Measurements from ENCODE around the gene HS3ST5.

Gene HS3ST5

GRCh38 chr6:114202389-114202788, 140.4 kb downstream of the HS3ST5 start:
- no peak for DNase-seq (ENCODE audit: extremely low read depth in 1 of 2, low read depth in 1 of 2)

- no peak for DNase-seq (ENCODE audit: extremely low read depth in 1 of 2, low read depth in 1 of 2)
Measured at GRCh38 chr6:114200891-114201290, 141.9 kb downstream of the HS3ST5 start.

DNA sequence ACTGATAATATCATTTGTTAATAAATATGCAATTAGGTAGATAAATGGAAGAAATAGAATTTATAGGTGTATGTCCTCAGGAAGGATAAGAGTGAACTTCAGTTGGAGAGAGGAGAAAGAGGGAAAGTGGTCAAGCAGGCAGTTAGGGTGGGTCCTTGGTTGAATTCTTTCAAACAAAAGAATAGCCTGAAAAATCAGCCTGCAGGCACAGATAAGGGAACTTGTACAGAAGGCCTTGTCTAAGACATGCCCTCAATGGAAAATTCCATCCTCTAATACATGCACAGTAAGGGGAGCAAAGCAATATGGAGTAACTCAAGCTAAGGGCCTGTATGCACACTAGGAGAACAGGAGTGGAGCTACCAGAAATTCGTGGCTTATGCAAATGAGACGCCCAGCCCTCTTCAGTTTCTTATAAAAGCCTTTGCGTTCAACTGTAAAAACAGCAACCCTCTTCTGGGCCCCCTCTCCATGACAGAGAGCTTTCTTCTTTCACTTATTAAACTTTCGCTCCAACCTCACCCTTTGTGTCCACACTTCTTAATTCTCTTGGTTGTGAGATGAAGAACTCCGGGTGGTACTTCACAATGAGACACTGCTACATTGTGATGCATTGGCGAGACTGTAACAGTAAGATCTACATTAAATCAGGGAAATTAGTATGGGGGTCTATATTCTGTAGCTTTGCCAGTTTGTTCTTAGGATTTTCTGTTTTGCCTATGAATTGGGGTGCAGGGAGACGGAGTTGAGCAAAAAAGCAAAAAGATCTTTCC, 147.0 kb downstream of the HS3ST5 start:
- DNase-seq (ENCODE audit: extremely low read depth in 1 of 2, low read depth in 1 of 2), result no peak

GRCh38 chr6:114195027-114195365, 147.8 kb downstream of the HS3ST5 start:
- DNase-seq (ENCODE audit: extremely low read depth in 1 of 2, low read depth in 1 of 2), result no peak

GRCh38 chr6:114194362-114195026, 148.3 kb downstream of the HS3ST5 start:
- no peak for DNase-seq (ENCODE audit: extremely low read depth in 1 of 2, low read depth in 1 of 2)

GRCh38 chr6:114187563-114187962, 155.3 kb downstream of the HS3ST5 start:
- no peak for DNase-seq (ENCODE audit: extremely low read depth in 1 of 2, low read depth in 1 of 2)

- no peak for DNase-seq (ENCODE audit: extremely low read depth in 1 of 2, low read depth in 1 of 2)
Measured at GRCh38 chr6:114181664-114182063, 161.2 kb downstream of the HS3ST5 start.

DNA sequence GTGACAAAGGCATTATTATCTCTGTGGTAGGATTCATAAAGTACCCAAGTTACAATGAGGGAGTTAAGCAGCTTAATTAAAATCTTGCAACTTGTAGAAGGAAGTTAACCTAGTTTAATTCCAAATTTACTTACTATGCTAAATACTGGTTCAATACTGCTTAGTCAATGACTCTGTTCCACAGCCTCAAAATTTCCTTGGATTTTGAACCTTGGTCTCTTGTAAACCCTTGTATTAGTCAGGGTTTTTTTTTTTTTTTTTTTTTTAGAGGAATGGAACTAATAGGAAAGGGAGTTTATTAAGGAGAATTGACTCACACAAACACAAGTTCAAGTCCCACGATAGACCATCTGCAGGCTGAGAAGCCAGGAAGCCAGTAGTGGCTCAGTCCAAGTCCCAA, 163.4 kb downstream of the HS3ST5 start:
- no peak for DNase-seq (ENCODE audit: extremely low read depth in 1 of 2, low read depth in 1 of 2)

- no peak for DNase-seq (ENCODE audit: extremely low read depth in 1 of 2, low read depth in 1 of 2)
Measured at GRCh38 chr6:114176726-114177125, 166.1 kb downstream of the HS3ST5 start.

DNA sequence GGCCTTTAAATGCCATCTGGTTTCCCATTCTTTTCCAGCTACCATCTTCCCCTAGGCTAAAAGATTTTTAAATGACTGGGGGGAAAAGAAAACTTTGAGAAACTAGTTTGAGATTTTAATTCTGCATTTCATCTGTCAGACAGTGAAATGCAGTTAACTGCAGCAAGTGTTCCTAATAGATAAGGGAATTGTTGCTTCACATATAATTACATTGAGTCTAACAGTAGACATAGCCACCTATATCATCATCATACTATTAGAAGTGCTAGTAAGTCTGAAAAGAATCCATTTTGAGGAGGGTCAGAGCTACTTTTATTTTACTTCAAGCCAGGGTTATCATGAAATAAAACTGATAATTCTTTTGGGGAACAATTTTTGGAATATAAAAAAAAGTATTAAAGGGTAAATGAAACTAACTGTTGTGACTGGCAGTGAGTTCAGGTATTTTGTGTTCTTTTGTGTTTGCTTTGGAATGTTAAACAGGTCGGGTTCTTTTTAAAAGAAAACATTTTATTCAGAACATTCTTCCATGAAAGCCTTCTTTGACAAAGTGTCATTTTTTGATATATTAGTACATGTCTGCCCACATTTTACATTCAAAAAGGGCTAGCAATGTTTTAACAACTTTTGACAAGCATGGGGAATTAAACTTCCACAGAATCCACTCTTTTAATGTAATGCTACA, 170.1 kb downstream of the HS3ST5 start:
- no peak for DNase-seq (ENCODE audit: extremely low read depth in 1 of 2, low read depth in 1 of 2)

DNA sequence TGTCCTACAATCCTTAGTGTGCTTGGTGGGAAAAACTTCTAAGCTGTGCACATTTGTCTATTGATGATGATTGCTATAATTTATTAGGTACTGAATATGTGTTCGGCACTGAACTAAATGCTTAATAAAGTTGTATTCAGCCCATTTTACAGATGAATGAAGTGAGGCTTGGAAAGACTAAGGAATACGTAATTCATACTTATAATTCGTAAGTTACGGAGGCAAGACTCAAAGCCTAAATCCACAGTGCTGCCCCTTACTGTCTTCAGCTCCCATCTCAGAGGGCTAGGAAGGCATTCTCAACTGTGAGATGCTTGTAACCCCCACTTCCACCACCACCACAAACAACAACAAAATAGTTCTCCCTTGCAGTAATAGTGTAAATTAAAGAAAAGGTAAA, 171.3 kb downstream of the HS3ST5 start:
- no peak for DNase-seq (ENCODE audit: extremely low read depth in 1 of 2, low read depth in 1 of 2)

GRCh38 chr6:114170958-114171387, 171.8 kb downstream of the HS3ST5 start:
- DNase-seq (ENCODE audit: extremely low read depth in 1 of 2, low read depth in 1 of 2), result no peak

DNA sequence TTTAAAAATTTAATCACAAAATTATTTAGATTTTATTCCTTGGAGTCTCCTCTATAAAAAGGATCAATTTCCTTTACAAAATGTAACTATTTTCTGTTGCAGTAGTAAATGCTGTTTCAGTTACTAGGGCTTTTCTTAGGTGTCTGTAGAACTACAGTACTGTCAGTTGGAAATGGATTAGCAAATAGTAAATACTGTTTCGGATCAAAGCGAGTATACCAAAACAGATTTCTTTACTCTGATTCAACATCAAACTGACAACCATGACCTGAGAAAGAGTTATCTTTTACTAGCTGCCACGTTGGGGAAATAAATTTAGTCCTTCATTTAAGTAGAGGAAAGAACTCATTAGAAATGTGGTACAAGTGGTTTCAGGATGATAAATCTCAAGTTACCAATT, 172.5 kb downstream of the HS3ST5 start:
- no peak for DNase-seq (ENCODE audit: extremely low read depth in 1 of 2, low read depth in 1 of 2)

GRCh38 chr6:114169763-114170162, 173.1 kb downstream of the HS3ST5 start:
- DNase-seq (ENCODE audit: extremely low read depth in 1 of 2, low read depth in 1 of 2), result no peak

GRCh38 chr6:114167583-114168576, 174.9 kb downstream of the HS3ST5 start:
- no peak for DNase-seq (ENCODE audit: extremely low read depth in 1 of 2, low read depth in 1 of 2)

DNA sequence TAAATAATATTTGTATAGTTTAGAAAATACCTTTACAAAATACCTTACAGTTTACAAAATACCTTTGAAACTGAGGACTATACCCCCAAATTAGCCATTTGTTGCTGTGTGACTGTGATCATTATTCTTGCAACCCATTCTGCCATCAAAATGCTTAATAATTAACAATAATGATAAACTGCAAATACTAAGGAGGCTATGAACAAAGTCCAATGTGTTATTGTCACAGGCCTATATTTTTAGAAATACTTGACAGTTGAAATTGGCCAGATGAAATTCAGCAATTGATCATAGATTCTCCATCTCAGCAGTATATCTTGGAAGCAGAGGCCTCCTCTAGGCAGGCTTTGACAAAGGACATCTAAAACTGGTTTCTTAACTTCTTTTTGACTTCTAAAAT, 178.6 kb downstream of the HS3ST5 start:
- no peak for DNase-seq (ENCODE audit: extremely low read depth in 1 of 2, low read depth in 1 of 2)

GRCh38 chr6:114162691-114163347, 180.0 kb downstream of the HS3ST5 start:
- DNase-seq (ENCODE audit: extremely low read depth in 1 of 2, low read depth in 1 of 2), result no peak

DNA sequence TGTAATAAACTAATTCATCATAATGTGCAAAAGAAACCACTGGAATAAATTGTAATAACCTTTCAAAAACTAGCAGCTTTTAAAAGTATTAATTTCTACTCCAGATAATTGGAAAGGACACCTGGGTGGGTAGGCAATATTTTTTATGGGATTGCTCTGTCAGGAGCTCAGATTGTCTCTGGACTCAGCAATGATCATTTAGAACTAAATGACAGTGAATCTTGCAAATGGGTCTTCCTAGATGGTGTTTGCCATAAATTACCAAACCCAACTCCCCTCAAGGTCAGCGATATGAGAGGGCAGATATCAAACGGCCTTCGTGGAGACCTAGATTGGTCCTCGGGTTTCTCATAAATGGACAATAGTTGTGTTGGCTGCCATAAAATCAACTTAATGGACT, 181.9 kb downstream of the HS3ST5 start:
- DNase-seq (ENCODE audit: extremely low read depth in 1 of 2, low read depth in 1 of 2), result no peak

DNA sequence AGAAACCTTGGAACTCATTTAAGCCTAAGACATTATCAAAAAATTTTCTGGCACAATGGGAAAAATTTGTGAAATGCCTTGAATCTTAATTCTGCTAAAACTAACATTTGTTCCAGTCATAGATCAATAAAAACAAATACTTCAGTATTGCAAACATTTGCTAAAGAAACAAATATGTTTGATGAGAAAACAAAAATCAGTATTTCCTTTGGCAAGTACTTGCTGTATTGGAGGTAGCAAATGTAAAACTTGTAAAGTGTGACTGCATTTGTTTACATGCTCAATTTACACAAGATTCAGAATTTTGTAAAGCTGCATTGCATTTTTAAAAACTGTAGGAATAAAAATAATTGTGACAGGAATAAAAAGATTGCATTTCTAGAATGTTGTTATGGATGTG, 183.1 kb downstream of the HS3ST5 start:
- DNase-seq (ENCODE audit: extremely low read depth in 1 of 2, low read depth in 1 of 2), result no peak
